Fibroblast of villous mesenchyme (primary cell): ENCODE measurements around the gene GLRX3. TPM values are rescaled to one million over a fixed set of nuclear protein-coding genes. Genes with fewer than 3 reads are reported as not detected.

Experiments
- DNase-seq: peaks from one replicate; pipeline ENCODE4 v3.0.0-alpha.2; 2010; ENCODE audit warnings: low read depth
- H3K4me3 ChIP-seq: 2 replicates; pipeline ENCODE4 v1.5.1; 2011; ENCODE audit warnings: low read depth, mild to moderate bottlenecking, low read length
- CTCF ChIP-seq: IDR thresholded peaks from 2 replicates; pipeline ENCODE4 v1.5.1; 2012; ENCODE audit warnings: low read depth, mild to moderate bottlenecking, low read length; ENCODE audit not compliant: insufficient read depth
- total RNA-seq: library from RNA; depleted of rRNA; stranded (reverse); fragments of >200 nt; gene quantifications from 2 replicates; pipeline ENCODE4 v1.2.3, GENCODE V29; 2012

GLRX3 gene
- total RNA-seq, 1 donor: 75.6 TPM

- H3K4me3 ChIP-seq: no peak overlapping the region
- DNase-seq: no peak
- TF ChIP-seq CTCF: no peak
Observed at GRCh38 chr10:130227883-130228282, 91.7 kb downstream of the GLRX3 start.

Other genes starting within 250 kb of the GLRX3 start
- gene EBF3, start 172.1 kb upstream of the GLRX3 start, total RNA-seq: 0.32 and 6.0 TPM in 2 replicates
- under 0.01 and 1.3 TPM in 2 replicates for gene C10orf143, start 25.6 kb upstream of the GLRX3 start, total RNA-seq